ENCODE data around the gene GDI1. TPM values are rescaled to one million over a fixed set of nuclear protein-coding genes. Genes with fewer than 3 reads are reported as not detected.
"Not testable (repeated sequence)": the region's sequence is repeated elsewhere in the genome, so short reads cannot be mapped to it uniquely, and the experiment has no call there.

Gene GDI1
- 91.8 TPM for polyA plus RNA-seq (ENCODE audit: insufficient read length)

GRCh38 chrX:154436983-154437752, at the start of gene GDI1:
TSS of gene GDI1 (plus strand) at chrX:154437154. CDS start at chrX:154437255, 101 bp downstream.
- peak; percentile 44 for DNase-seq

GRCh38 chrX:154388094-154388493, 48.9 kb upstream of the GDI1 start:
- not testable (repeated sequence) for DNase-seq

GRCh38 chrX:154388649-154389048, 48.3 kb upstream of the GDI1 start:
- DNase-seq = not testable (repeated sequence)

GRCh38 chrX:154389812-154390747, 46.9 kb upstream of the GDI1 start:
- not testable (repeated sequence) for DNase-seq

GRCh38 chrX:154396363-154396762, 40.6 kb upstream of the GDI1 start:
- not testable (repeated sequence) for DNase-seq

- no peak for DNase-seq
These were observed 39.7 kb upstream of the GDI1 start for GRCh38 chrX:154396973-154397887.

- DNase-seq = peak; percentile 95
These were observed 38.9 kb upstream of the GDI1 start, which contains the start of gene RPL10 for GRCh38 chrX:154397888-154398667. TSS of gene RPL10 (plus strand) at chrX:154398377. CDS start at chrX:154398520, 143 bp downstream.

- DNase-seq = peak; percentile 84
These were observed 38.1 kb upstream of the GDI1 start for GRCh38 chrX:154398668-154399526.

GRCh38 chrX:154399527-154400368, 37.2 kb upstream of the GDI1 start:
- DNase-seq = no peak

GRCh38 chrX:154400369-154400817, 36.6 kb upstream of the GDI1 start:
- DNase-seq = not testable (repeated sequence)

- DNase-seq = no peak
These were observed 35.7 kb upstream of the GDI1 start for GRCh38 chrX:154401045-154401799.

- DNase-seq = no peak
These were observed 34.9 kb upstream of the GDI1 start for GRCh38 chrX:154401918-154402621.

GRCh38 chrX:154402622-154403127, 34.3 kb upstream of the GDI1 start:
- DNase-seq = no peak

- DNase-seq = no peak
These were observed 33.8 kb upstream of the GDI1 start for GRCh38 chrX:154403192-154403591.

GRCh38 chrX:154403858-154404257, 33.1 kb upstream of the GDI1 start:
- DNase-seq = no peak

- no peak for DNase-seq
These were observed 32.2 kb upstream of the GDI1 start for GRCh38 chrX:154404625-154405192.

- no peak for DNase-seq
These were observed 28.2 kb upstream of the GDI1 start for GRCh38 chrX:154408659-154409221.
